Panc1 (cell line): ENCODE results near the gene NR1H2. TPM values are rescaled to one million over a fixed set of nuclear protein-coding genes. Genes with fewer than 3 reads are reported as not detected.

Experiments used
- ATAC-seq: fragments of 200-7000 bp; cut with Tn5 transposase; 2 replicates; pipeline ENCODE4 v1.9.1; 2020; ENCODE audit warnings: mild to moderate bottlenecking, moderate library complexity
- BruUV-seq: library from RNA; stranded (reverse); fragments of 400-500 nt; replicated peaks from 2 replicates; lab custom pipeline; 2021; lab: Mats Ljungman, UMichigan
- CTCF ChIA-PET: fragments of 300-600 bp; sonication (Branson Sonifier 250); formaldehyde crosslinking; loops from one replicate; lab custom pipeline; 2022; ENCODE audit warnings: antibody characterized with exemption; lab: Charles Lee
- POLR2A ChIA-PET: fragments of 300-600 bp; sonication (Branson Sonifier 250); formaldehyde crosslinking; loops from one replicate; lab custom pipeline; 2022; ENCODE audit warnings: antibody characterized with exemption; lab: Charles Lee
- DNase-seq: peaks from one replicate; pipeline ENCODE4 v3.0.0-alpha.2; 2010; ENCODE audit warnings: low read depth, low spot score
- H3K27ac ChIP-seq: 2 replicates; pipeline ENCODE4 v1.5.1; 2011; ENCODE audit warnings: mild to moderate bottlenecking, low read length, inconsistent platforms
- H3K27me3 ChIP-seq: fragments of 200-500 bp; sonication (Bioruptor generic); 2 replicates; pipeline ENCODE4 v1.6.0; 2014; ENCODE audit warnings: low read length, inconsistent platforms; ENCODE audit not compliant: control insufficient read depth, insufficient read depth
- H3K36me3 ChIP-seq: fragments of 200-500 bp; sonication (Bioruptor generic); 2 replicates; pipeline ENCODE4 v1.5.1; 2014; ENCODE audit warnings: inconsistent platforms, mild to moderate bottlenecking, low read length, moderate library complexity; ENCODE audit not compliant: control insufficient read depth, insufficient read depth
- H3K4me1 ChIP-seq: 2 replicates; pipeline ENCODE4 v1.5.1; 2011; ENCODE audit warnings: inconsistent platforms, mild to moderate bottlenecking, low read length, moderate library complexity; ENCODE audit not compliant: control insufficient read depth, insufficient read depth
- H3K4me3 ChIP-seq, 2 experiments: 2 replicates each; pipeline ENCODE4 v1.5.1; 2011 to 2012; ENCODE audit warnings: low read depth in 2 of 2, low read length in 2 of 2, mild to moderate bottlenecking in 2 of 2, inconsistent platforms in 1 of 2, moderate library complexity in 1 of 2
- H3K9me3 ChIP-seq: fragments of 200-500 bp; sonication (Bioruptor generic); 2 replicates; pipeline ENCODE4 v1.5.1; 2014; ENCODE audit warnings: low read depth, mild to moderate bottlenecking, inconsistent platforms, low read length, moderate library complexity; ENCODE audit not compliant: control insufficient read depth, insufficient read depth
- CTCF ChIP-seq: fragments of 450-650 bp; IDR thresholded peaks from 2 replicates; pipeline ENCODE4 v1.5.1; 2017; ENCODE audit warnings: mild to moderate bottlenecking
- POLR2AphosphoS5 ChIP-seq: IDR thresholded peaks from 2 replicates; pipeline ENCODE4 v1.6.1; 2012; ENCODE audit warnings: mild to moderate bottlenecking, low read depth, low read length, moderate library complexity
- REST ChIP-seq, 2 experiments: IDR thresholded peaks; 2 replicates each; pipeline ENCODE4 v1.6.1; 2011 to 2012; ENCODE audit warnings: low read depth in 2 of 2, control low read depth in 1 of 2, low read length in 1 of 2, mild to moderate bottlenecking in 1 of 2, moderate library complexity in 1 of 2; ENCODE audit not compliant: insufficient read depth in 1 of 2
- SIN3A ChIP-seq: IDR thresholded peaks from 2 replicates; pipeline ENCODE4 v1.6.1; 2012; ENCODE audit warnings: low read depth, mild to moderate bottlenecking, low read length, moderate library complexity, borderline replicate concordance; ENCODE audit not compliant: insufficient read depth
- TCF7L2 ChIP-seq: IDR thresholded peaks from 2 replicates; pipeline ENCODE4 v1.6.1; 2011; ENCODE audit warnings: mild to moderate bottlenecking, low read depth, low read length, inconsistent platforms
- in situ Hi-C: cut with HindIII; loops from 2 replicates; pipeline ENCODE4 v1.10.0; 2016; ENCODE audit warnings: low sequenced_read_pairs, low pct_unique_long_range_greater_than_20kb
- intact Hi-C: fragments of 100-400 bp; cut with micrococcal nuclease; formaldehyde crosslinking; loops from one replicate; pipeline ENCODE4 v1.10.0; 2022; ENCODE audit not compliant: unreplicated experiment
- total RNA-seq: library from RNA; stranded (reverse); gene quantifications from one replicate; pipeline ENCODE4 v1.2.1, GENCODE V29; 2021; ENCODE audit not compliant: unreplicated experiment

The NR1H2 gene
- total RNA-seq, 1 experiment from 2014 or later, result 55.8 TPM

- DNase-seq, result no peak
- Histone ChIP-seq H3K4me1 (no peaks in the 10 kb centered on the region), H3K9me3 (no peaks in the 10 kb centered on the region), H3K27ac (no peak overlapping the region), H3K36me3 (no peaks in the 10 kb centered on the region), H3K4me3 (no peak overlapping the region), H3K27me3 (no peaks in the 10 kb centered on the region)
- TF ChIP-seq POLR2AphosphoS5 (no peak), REST (IDR thresholded peaks at IDR 0.05; ENCODE audit: insufficient read depth in 1 of 2, low read depth in 2 of 2, low read length in 1 of 2) (no peak), TCF7L2 (no peak), CTCF (no peak), SIN3A (no peak)
- POLR2A ChIA-PET, result no interaction called here
- intact Hi-C loops (no loop called here), in situ Hi-C loops (no loop called here)
- no peak for ATAC-seq
- no TSS peak for BruUV-seq
- CTCF ChIA-PET, result no interaction called here
These were observed 42.8 kb downstream of the NR1H2 start for GRCh38 chr19:50419022-50419579.

GRCh38 chr19:50419580-50420035 lies 43.4 kb downstream of the NR1H2 start:
- in situ Hi-C loops, result no loop called here
- H3K9me3 ChIP-seq, result no peaks in the 10 kb centered on the region
- BruUV-seq, result no TSS peak
- ATAC-seq (no peak), DNase-seq (no peak)
- TF ChIP-seq TCF7L2, result no peak
- TF ChIP-seq REST (IDR thresholded peaks at IDR 0.05; ENCODE audit: insufficient read depth in 1 of 2, low read depth in 2 of 2, low read length in 1 of 2), result no peak
- no peak for TF ChIP-seq CTCF
- TF ChIP-seq POLR2AphosphoS5, result no peak
- TF ChIP-seq SIN3A, result no peak
- H3K4me3 ChIP-seq, result no peak overlapping the region
- CTCF ChIA-PET, result no interaction called here
- H3K4me1 ChIP-seq, result no peaks in the 10 kb centered on the region
- no peak overlapping the region for H3K27ac ChIP-seq
- H3K27me3 ChIP-seq, result no peaks in the 10 kb centered on the region
- intact Hi-C loops, result no loop called here
- POLR2A ChIA-PET, result no interaction called here
- H3K36me3 ChIP-seq, result no peaks in the 10 kb centered on the region
